Urothelium cell line (cell line): ENCODE data around the gene MAOB.

Source experiments
- DNase-seq: peaks from one replicate; pipeline ENCODE4 v3.0.0; 2011; ENCODE audit warnings: low spot score, mixed read lengths
- FAIRE-seq: peaks from 2 replicates; lab custom pipeline; 2011; peaks lifted over from hg19 to GRCh38; lab: Jason Lieb, UNC

MAOB gene

GRCh38 chrX:43861750-43862149 is 20.5 kb downstream of the MAOB start:
- DNase-seq (peak; percentile 7), FAIRE-seq (no peak)

GRCh38 chrX:43860646-43861370 is 21.4 kb downstream of the MAOB start:
- FAIRE-seq (no peak), DNase-seq (peak; percentile 46)

DNA sequence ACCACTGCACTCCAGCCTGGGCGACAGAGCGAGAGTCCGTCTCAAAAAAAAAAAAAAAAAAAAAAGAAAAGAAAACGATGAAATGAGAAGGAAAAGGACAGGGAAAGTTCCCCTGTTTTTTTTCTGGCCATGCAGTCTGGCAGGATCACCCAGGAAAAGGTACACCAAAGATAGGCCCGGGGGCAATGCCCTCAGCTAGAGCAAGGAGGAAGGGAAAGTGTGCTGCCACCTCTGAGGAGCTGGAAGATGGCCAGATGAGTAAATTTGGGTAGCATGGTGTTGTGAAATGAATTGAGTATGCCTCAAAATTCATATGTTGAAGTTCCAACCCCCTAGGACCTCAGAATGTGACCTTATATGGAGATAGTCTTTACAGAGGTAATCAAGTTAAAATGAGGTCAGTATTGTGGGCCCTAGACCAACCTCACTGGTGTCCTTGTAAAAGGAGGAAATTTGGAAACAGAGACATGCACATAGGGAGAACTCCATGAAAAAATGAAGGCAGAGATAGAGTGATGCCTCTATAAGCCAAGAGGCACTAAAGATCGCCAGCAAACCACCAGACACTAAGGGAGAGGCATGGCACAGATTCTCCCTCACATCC is 28.9 kb downstream of the MAOB start:
- FAIRE-seq (no peak), DNase-seq (no peak)

- FAIRE-seq (no peak), DNase-seq (no peak)
These were observed 31.6 kb downstream of the MAOB start for GRCh38 chrX:43850629-43851028.

GRCh38 chrX:43849173-43849572 is 33.1 kb downstream of the MAOB start:
- FAIRE-seq, result no peak
- no peak for DNase-seq

DNA sequence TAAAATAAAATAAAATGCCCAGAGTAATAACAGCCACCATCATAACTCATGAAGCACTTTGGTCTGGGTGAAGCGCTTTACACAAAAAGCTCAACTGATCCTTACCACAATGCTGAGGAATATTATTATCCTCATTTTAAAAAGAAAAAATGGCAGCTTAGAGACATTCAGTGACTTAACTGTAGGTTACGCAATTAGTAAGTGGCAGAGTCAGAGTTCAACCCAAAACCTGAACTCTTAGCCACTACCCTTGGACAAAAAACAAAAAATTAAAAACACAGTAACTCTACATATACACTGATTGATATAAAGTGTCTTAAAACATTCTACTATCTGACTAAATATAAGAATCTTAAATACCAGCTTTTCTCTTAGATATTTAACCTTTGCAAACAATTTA is 34.9 kb downstream of the MAOB start:
- DNase-seq (no peak), FAIRE-seq (no peak)

DNA sequence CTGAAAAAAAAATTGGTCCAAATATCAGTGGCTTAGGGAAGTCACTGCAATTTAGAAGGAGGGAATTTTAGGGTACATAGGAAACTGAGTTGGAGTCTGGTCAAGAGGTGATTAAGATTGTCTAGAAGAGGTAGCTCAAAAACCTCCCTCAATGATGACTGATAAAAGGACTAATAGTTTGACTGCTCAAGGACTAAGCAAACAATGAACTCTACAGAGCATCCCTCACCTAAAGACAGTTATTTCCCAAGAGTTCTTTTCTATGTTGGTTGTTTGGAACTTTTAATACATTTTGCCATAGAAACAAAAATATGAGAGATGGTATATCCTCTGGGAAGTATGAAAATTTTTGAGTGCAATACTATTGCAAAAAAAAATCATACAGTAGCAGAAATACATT is 35.7 kb downstream of the MAOB start:
- FAIRE-seq, result no peak
- no peak for DNase-seq

DNA sequence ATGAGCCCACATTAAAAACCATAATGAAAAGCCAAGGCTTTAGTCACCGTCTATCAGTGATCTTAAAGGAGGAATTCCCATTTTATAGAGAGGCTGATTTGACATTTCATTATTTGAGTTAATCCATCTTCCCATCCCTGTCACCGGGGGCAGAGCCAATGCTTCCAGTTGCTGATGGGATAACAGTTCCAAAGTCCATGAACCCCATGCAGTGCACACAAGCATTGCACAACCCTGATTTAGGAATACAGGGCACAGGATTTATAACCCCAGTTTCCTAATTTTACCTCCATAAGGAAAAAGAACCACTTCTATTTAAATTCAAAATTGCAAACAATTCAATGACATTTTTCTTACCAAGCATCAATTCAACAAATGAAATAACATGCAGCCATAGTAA is 36.5 kb downstream of the MAOB start:
- FAIRE-seq, result no peak

DNA sequence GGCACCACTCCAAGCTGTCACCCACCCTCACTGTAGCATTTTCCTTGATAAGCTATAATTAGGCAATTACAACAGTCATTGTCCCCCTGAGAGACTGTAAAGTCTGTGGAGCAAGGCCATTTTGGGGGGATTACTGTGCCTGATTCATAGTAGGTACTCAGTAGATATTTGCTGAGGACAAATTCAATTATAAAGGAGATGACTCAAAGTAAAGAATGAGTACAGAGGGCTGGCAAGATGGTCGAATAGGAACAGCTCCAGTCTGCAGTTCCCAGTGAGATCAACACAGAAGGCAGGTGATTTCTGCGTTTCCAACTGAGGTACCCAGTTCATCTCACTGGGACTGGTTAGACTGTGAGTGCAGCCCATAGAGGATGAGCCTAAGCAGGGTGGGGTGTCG is 42.0 kb downstream of the MAOB start:
- DNase-seq (no peak), FAIRE-seq (no peak)

More for the DNA sequence above, 36.5 kb downstream of the MAOB start:
- DNase-seq, result no peak

DNA sequence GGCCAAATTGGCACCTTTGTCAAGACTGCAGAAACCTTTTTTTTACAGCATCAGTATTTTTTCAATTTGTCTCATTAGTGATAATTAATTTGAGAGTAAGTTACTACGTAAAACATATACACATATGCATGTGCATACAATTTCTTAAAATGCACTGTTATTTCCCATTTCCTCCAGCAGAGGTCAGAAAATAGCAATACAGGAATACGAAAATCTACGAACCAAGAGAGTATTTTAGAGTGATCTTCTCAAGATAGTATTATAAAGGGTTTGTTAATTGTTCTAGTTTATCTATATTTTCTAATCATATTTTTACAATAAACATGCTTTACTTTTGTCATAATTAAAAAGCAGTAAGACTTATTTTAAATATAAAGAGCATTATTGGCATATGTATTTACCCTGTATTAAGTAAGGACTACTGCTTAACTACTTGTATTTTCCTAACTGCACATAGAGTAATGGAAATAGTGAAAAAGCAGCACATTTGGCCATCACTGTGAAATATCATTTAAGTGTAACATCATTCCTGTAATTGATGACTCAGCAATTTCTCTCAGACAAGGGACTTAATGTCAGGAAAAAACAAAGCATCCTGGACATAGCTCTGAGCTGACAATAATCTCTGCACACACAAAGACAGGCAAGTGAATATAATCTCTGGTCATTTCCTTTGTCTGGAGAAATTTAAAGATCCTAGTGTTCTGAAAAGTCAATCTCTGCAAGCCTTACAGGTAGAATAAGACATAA is 45.6 kb downstream of the MAOB start:
- DNase-seq (peak; percentile 5), FAIRE-seq (no peak)

DNA sequence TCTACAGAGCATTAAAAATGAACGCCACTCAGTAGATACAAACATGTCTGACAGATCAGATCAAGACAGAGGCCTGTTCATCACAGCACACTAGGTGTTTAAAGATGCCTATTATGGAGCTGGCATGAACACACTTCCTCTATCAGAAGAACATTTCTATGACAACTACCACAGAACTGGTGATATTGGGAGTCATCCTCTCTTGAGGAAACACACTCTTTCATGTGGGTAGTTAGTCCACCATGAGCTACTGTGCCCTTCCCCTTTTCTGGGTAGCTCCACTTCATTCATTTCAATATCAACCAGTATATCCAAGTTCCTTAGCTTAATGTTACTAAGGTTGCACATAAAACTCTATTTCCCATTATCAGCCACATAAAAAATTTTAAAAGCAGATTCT is 46.7 kb downstream of the MAOB start:
- no peak for DNase-seq
- FAIRE-seq, result no peak

- FAIRE-seq (no peak), DNase-seq (no peak)
These were observed 54.5 kb downstream of the MAOB start for GRCh38 chrX:43827791-43828190.

- DNase-seq (peak; percentile 20), FAIRE-seq (no peak)
These were observed 60.2 kb downstream of the MAOB start for GRCh38 chrX:43822014-43822413.

DNA sequence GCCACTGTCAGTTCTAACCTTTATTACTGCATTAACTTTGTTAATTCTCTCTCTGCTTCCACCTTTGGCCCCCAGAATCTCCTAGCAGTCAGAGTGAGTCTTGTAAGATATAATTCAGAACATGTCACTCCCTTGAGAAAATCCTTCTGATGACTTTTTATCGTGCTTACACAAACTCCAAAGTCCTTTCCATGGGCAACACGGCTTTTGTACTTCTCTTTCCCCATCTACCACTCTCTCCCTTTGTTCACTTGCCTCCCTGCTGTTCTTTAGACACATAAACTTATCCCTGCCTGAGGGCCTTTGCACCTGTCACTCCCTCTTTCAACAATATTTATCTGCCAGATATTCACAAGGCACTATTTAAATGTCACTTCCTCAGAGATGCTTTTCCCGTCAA is 64.8 kb downstream of the MAOB start:
- FAIRE-seq, result no peak
- no peak for DNase-seq

GRCh38 chrX:43815209-43815608 is 67.0 kb downstream of the MAOB start:
- DNase-seq, result no peak
- FAIRE-seq, result no peak

DNA sequence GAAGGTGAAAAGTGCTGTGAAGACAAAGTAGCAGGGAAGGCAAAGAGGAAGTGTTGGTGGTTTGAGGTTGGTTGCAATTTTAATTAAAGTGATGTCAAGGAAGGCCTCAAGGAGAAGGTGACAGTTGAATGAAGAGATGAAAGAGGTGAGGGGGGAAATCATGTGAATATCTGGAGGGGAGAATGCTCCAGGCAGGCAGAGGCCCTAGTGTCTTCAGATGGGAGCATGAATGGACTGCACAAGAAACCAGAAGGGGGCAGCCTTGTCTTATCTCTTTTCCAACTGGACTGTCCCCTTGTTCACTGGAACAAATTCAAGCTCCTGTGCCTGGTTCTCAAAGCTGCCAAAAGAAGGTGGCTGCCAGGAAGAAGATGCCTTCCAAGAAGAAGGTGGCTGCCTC is 68.4 kb downstream of the MAOB start:
- DNase-seq (peak; percentile 4), FAIRE-seq (no peak)

- FAIRE-seq (no peak), DNase-seq (no peak)
These were observed 68.9 kb downstream of the MAOB start for GRCh38 chrX:43813319-43813718.

- DNase-seq (no peak), FAIRE-seq (no peak)
These were observed 72.8 kb downstream of the MAOB start for GRCh38 chrX:43809463-43809862.

DNA sequence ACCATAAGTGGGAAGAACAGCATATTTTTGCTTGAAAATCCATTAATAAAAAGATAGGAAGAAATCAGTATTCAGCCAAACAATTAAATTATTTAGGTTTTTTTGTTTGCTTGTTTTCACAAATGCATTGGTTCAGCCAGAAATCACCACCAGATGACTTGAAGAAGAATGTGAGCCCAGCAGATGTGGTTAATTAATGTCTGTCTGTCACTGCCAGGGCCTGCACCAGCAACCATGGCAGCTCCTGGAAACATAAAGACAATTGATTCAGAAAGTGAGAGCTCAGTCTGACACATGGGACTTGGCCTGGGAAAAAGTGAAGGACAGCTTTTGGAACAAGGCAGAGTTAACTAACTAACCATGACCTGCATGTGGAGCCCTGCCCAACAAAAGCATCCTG is 74.0 kb downstream of the MAOB start:
- FAIRE-seq, result no peak
- DNase-seq, result no peak

DNA sequence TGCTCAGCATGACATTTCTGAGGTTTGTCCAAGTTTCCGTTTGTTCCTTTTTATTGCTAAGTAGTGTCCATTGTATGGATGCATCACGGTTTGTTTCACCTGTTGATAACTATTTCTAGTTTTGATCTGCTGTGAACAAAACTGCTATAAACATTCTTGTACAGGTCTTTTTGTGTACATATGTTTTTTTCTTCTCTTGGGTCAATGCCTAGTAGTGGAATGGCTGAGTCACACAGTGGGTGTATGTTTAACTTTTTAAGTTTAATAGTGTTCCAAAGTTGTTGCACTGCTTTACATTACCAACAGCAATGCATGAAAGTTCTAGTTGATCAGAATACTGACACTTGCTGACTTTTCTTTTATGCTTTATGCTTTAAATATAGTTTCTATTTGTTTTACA is 76.7 kb downstream of the MAOB start:
- DNase-seq, result no peak
- FAIRE-seq, result no peak

- DNase-seq, result no peak
- FAIRE-seq, result no peak
These were observed 78.2 kb downstream of the MAOB start for GRCh38 chrX:43804021-43804420.

DNA sequence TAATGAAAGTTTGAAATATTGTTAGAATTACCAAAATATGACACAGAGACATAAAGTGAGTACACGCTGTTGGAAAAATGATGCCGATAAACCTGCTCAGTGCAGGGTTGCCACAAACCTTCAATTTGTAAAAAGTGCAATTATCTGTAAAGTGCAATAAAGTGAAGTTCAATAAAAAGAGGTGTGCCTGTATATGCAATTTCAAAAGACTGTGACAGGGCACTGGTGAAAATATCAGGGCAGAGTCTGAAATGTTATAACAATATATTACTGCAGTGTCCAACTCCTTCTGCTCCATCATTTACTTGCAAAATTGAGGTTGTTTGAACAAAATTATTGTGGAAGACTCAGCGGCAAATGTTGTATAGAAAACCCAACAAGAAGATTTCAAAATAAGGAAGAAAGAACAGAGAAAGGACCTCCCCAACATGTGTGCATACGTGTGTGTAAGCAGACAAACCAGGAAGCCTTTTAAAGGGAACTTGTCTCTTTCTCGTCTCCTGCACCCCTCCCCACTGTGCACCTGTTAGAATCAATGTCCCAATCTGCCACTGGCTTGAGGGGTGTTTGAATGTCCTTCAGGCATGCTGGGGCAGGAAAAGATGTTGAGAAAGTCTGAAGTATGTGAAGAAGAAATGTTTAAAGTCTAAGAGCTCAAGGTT is 96.2 kb downstream of the MAOB start:
- DNase-seq (no peak), FAIRE-seq (no peak)
